ENCODE measurements around the gene MEF2A.
A peak's percentile ranks its signal among the peaks of the same experiment; 100 is the strongest.
"Not testable (repeated sequence)": the region's sequence is repeated elsewhere in the genome, so short reads cannot be mapped to it uniquely, and the experiment has no call there.

The MEF2A gene

GRCh38 chr15:99745370-99746086, 179.7 kb downstream of the MEF2A start:
- H3K4me3 ChIP-seq (ENCODE audit: low read depth, low read length): no peak overlapping the region
- DNase-seq (ENCODE audit: low read depth, low spot score): no peak
- TF ChIP-seq, protein P1, sequence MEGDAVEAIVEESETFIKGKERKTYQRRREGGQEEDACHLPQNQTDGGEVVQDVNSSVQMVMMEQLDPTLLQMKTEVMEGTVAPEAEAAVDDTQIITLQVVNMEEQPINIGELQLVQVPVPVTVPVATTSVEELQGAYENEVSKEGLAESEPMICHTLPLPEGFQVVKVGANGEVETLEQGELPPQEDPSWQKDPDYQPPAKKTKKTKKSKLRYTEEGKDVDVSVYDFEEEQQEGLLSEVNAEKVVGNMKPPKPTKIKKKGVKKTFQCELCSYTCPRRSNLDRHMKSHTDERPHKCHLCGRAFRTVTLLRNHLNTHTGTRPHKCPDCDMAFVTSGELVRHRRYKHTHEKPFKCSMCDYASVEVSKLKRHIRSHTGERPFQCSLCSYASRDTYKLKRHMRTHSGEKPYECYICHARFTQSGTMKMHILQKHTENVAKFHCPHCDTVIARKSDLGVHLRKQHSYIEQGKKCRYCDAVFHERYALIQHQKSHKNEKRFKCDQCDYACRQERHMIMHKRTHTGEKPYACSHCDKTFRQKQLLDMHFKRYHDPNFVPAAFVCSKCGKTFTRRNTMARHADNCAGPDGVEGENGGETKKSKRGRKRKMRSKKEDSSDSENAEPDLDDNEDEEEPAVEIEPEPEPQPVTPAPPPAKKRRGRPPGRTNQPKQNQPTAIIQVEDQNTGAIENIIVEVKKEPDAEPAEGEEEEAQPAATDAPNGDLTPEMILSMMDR (IDR thresholded peaks at IDR 0.05; ENCODE audit: insufficient read depth, low read length, missing control alignments): no peak
- POLR2A ChIA-PET: no interaction called here
- CTCF ChIA-PET: interaction anchor here (1.5 kb wide), 1 partner anchor 10 kb away, joined by 6 read pairs; no protein-coding TSS in a partner anchor

GRCh38 chr15:99749386-99749785, 183.6 kb downstream of the MEF2A start:
- no peak for DNase-seq (ENCODE audit: low read depth, low spot score)
- ChIA-PET CTCF (interaction anchor here (1.0 kb wide), 1 partner anchor 477 kb away, joined by 3 read pairs; no protein-coding TSS in a partner anchor), POLR2A (no interaction called here)
- H3K4me3 ChIP-seq (ENCODE audit: low read depth, low read length): no peak overlapping the region
- TF ChIP-seq, protein P1 (IDR thresholded peaks at IDR 0.05; ENCODE audit: insufficient read depth, low read length, missing control alignments): no peak

DNA sequence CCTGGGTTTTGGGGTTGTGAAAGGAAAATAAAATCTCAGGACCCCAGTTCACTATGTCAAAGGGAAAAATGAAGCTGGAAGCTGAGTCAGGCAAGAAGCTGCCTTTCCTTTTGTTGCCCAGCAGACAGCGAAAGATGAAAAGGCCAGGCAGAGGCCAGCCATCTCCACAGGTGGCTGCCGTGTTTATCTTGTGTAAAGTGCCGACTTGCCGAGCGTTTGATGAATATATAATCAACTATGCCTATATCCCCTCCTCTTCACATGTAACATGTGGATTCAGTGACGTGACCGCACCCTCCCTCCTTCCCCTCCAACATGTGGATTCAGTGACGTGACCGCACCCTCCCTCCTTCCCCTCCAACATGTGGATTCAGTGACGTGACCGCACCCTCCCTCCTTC, 184.5 kb downstream of the MEF2A start:
- DNase-seq (ENCODE audit: low read depth, low spot score); POLR2A ChIA-PET; CTCF ChIA-PET; H3K4me3 ChIP-seq (ENCODE audit: low read depth, low read length): not testable (repeated sequence)

DNA sequence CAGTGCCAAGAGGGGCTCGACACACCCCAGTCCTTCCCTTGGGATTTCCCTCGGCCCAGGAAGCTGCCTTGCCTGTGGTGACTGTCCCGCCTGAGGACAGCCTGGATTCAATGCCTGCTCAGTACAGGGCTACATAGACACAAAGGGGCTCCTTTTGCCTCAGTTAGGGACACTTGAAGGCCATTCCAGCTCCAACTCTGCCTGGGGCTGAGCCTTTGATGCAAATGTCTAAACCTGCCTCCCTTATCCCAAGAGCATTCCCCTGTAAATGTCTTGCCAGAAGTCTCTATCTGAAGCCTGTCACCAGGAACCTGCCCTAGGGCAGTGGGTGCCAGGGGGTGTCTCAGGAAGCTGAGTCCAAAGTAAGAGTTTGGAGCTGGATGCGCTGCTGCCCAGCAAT, 186.8 kb downstream of the MEF2A start:
- ChIA-PET CTCF (interaction anchor here (1.5 to 9.2 kb wide), 5 partner anchors 8 to 476 kb away, joined by 3 to 200 read pairs (median 59); partner anchors contain the start of gene LYSMD4), POLR2A (no interaction called here)
- DNase-seq (ENCODE audit: low read depth, low spot score): no peak
- TF ChIP-seq, protein P1 (IDR thresholded peaks at IDR 0.05; ENCODE audit: insufficient read depth, low read length, missing control alignments): no peak
- no peak overlapping the region for H3K4me3 ChIP-seq (ENCODE audit: low read depth, low read length)

- CTCF ChIA-PET: interaction anchor here (0.6 to 9.2 kb wide), 5 partner anchors 14 to 477 kb away, joined by 3 to 200 read pairs (median 59); partner anchors contain the start of gene LYSMD4
- no peak for DNase-seq (ENCODE audit: low read depth, low spot score)
- H3K4me3 ChIP-seq (ENCODE audit: low read depth, low read length): no peak overlapping the region
- TF ChIP-seq, protein P1 (IDR thresholded peaks at IDR 0.05; ENCODE audit: insufficient read depth, low read length, missing control alignments): no peak
- POLR2A ChIA-PET: no interaction called here
Measured at GRCh38 chr15:99753066-99753465, 187.3 kb downstream of the MEF2A start.

- ChIA-PET POLR2A (no interaction called here), CTCF (interaction anchor here (0.7 to 9.2 kb wide), 43 partner anchors 8 to 1328 kb away, joined by 3 to 200 read pairs (median 4); partner anchors contain the start of genes LRRC28 and LYSMD4)
- DNase-seq (ENCODE audit: low read depth, low spot score): peak; percentile 12
- no peak overlapping the region for H3K4me3 ChIP-seq (ENCODE audit: low read depth, low read length)
- TF ChIP-seq, protein P1 (IDR thresholded peaks at IDR 0.05; ENCODE audit: insufficient read depth, low read length, missing control alignments): peak; percentile 69
Measured at GRCh38 chr15:99755692-99756409, 190.1 kb downstream of the MEF2A start.
